ENCODE results near the gene VKORC1. TPM values are rescaled to one million over a fixed set of nuclear protein-coding genes. Genes with fewer than 3 reads are reported as not detected.
"Not testable (repeated sequence)": the region's sequence is repeated elsewhere in the genome, so short reads cannot be mapped to it uniquely, and the experiment has no call there.

VKORC1 gene
- total RNA-seq, 2 experiments from 2014 or later, result 19.0 to 19.2 TPM

GRCh38 chr16:31107465-31107867 lies 12.9 kb upstream of the VKORC1 start:
- H3K27me3 Mint-ChIP-seq, result no peaks in the 10 kb centered on the region
- H3K27ac ChIP-seq (ENCODE audit: low read depth in 1 of 2, low read length in 2 of 2), result no peak overlapping the region
- ChIA-PET CTCF (interaction anchor here (1.0 to 2.4 kb wide), 2 partner anchors 13 to 35 kb away, joined by 4 to 7 read pairs; partner anchors contain the start of gene VKORC1), POLR2A (interaction anchor here (1.5 to 2.3 kb wide), 2 partner anchors 10 to 72 kb away, joined by 3 to 12 read pairs; partner anchors contain the start of genes FUS and KAT8)
- peak overlapping the region; percentile 53 for H3K27ac Mint-ChIP-seq
- DNase-seq (no peak), ATAC-seq (ENCODE audit: poor library complexity) (no peak)
- H3K27me3 ChIP-seq (ENCODE audit: control insufficient read depth in 1 of 2, insufficient read depth in 2 of 2, low read length in 2 of 2), result no peaks in the 10 kb centered on the region
- H3K36me3 ChIP-seq (ENCODE audit: insufficient read depth, low read length), result peaks cover 16% of the 10 kb centered on the region
- peaks cover 13% of the 10 kb centered on the region for H3K4me1 Mint-ChIP-seq (ENCODE audit: low read depth)
- intact Hi-C loops (cut with DNase I, micrococcal nuclease), result loop anchor here in 1 of 2 experiments (5.0 kb wide), 1 partner anchor 35 kb away; no protein-coding TSS in a partner anchor
- H3K4me1 ChIP-seq (ENCODE audit: insufficient read depth, low read length), result peaks cover 25% of the 10 kb centered on the region
- H3K9me3 Mint-ChIP-seq, result no peaks in the 10 kb centered on the region
- peak overlapping the region; percentile 59 for H3K4me3 ChIP-seq (ENCODE audit: low read length)
- H3K9me3 ChIP-seq (ENCODE audit: control insufficient read depth in 1 of 2, insufficient read depth in 1 of 2, low read length in 2 of 2), result no peaks in the 10 kb centered on the region
- TF ChIP-seq CTCF (IDR thresholded peaks at IDR 0.05), result no peak
- H3K4me3 Mint-ChIP-seq, result peak overlapping the region; percentile 76
- peaks cover 22% of the 10 kb centered on the region for H3K36me3 Mint-ChIP-seq (ENCODE audit: low read depth)

GRCh38 chr16:31106509-31107464 lies 12.2 kb upstream of the VKORC1 start:
- ChIA-PET POLR2A (interaction anchor here (1.0 to 2.3 kb wide), 2 partner anchors 11 to 35 kb away, joined by 3 to 12 read pairs; partner anchors contain the start of gene KAT8), CTCF (interaction anchor here (2.4 kb wide), 1 partner anchor 35 kb away, joined by 7 read pairs; no protein-coding TSS in a partner anchor)
- peak overlapping the region; percentile 53 for H3K27ac Mint-ChIP-seq
- ATAC-seq (ENCODE audit: poor library complexity), result no peak
- DNase-seq, result no peak
- H3K36me3 ChIP-seq (ENCODE audit: insufficient read depth, low read length), result peaks cover 10% of the 10 kb centered on the region
- H3K27me3 Mint-ChIP-seq, result no peaks in the 10 kb centered on the region
- H3K9me3 ChIP-seq (ENCODE audit: control insufficient read depth in 1 of 2, insufficient read depth in 1 of 2, low read length in 2 of 2), result no peaks in the 10 kb centered on the region
- H3K4me3 ChIP-seq (ENCODE audit: low read length), result no peak overlapping the region
- peak overlapping the region; percentile 76 for H3K4me3 Mint-ChIP-seq
- H3K27ac ChIP-seq (ENCODE audit: low read depth in 1 of 2, low read length in 2 of 2), result no peak overlapping the region
- peaks cover 13% of the 10 kb centered on the region for H3K4me1 Mint-ChIP-seq (ENCODE audit: low read depth)
- TF ChIP-seq CTCF (IDR thresholded peaks at IDR 0.05), result no peak
- no peaks in the 10 kb centered on the region for H3K9me3 Mint-ChIP-seq
- H3K27me3 ChIP-seq (ENCODE audit: control insufficient read depth in 1 of 2, insufficient read depth in 2 of 2, low read length in 2 of 2), result no peaks in the 10 kb centered on the region
- intact Hi-C loops (cut with DNase I, micrococcal nuclease), result loop anchor here in 1 of 2 experiments (5.0 kb wide), 1 partner anchor 36 kb away; no protein-coding TSS in a partner anchor
- H3K36me3 Mint-ChIP-seq (ENCODE audit: low read depth), result peaks cover 20% of the 10 kb centered on the region
- peaks cover 25% of the 10 kb centered on the region for H3K4me1 ChIP-seq (ENCODE audit: insufficient read depth, low read length)

GRCh38 chr16:31105677-31106213 lies 11.1 kb upstream of the VKORC1 start:
- H3K9me3 Mint-ChIP-seq, result no peaks in the 10 kb centered on the region
- no peak overlapping the region for H3K27ac Mint-ChIP-seq
- Histone ChIP-seq H3K4me1 (ENCODE audit: insufficient read depth, low read length) (peaks cover 25% of the 10 kb centered on the region), H3K4me3 (ENCODE audit: low read length) (no peak overlapping the region), H3K27ac (ENCODE audit: low read depth in 1 of 2, low read length in 2 of 2) (no peak overlapping the region), H3K27me3 (ENCODE audit: control insufficient read depth in 1 of 2, insufficient read depth in 2 of 2, low read length in 2 of 2) (no peaks in the 10 kb centered on the region), H3K36me3 (ENCODE audit: insufficient read depth, low read length) (peaks cover 3% of the 10 kb centered on the region), H3K9me3 (ENCODE audit: control insufficient read depth in 1 of 2, insufficient read depth in 1 of 2, low read length in 2 of 2) (no peaks in the 10 kb centered on the region)
- ATAC-seq (ENCODE audit: poor library complexity) (peak; percentile 87), DNase-seq (peak; percentile 50 to 84 (median 70))
- H3K4me3 Mint-ChIP-seq, result peak overlapping the region; percentile 48
- ChIA-PET POLR2A (no interaction called here), CTCF (no interaction called here)
- peak; percentile 77 for TF ChIP-seq CTCF (IDR thresholded peaks at IDR 0.05)
- intact Hi-C loops (cut with DNase I, micrococcal nuclease), result loop anchor here in 1 of 2 experiments (5.0 kb wide), 1 partner anchor 37 kb away; no protein-coding TSS in a partner anchor
- no peaks in the 10 kb centered on the region for H3K27me3 Mint-ChIP-seq
- H3K36me3 Mint-ChIP-seq (ENCODE audit: low read depth), result peaks cover 13% of the 10 kb centered on the region
- H3K4me1 Mint-ChIP-seq (ENCODE audit: low read depth), result peaks cover 13% of the 10 kb centered on the region

- CTCF ChIA-PET, result interaction anchor here (1.0 kb wide), 1 partner anchor 41 kb away, joined by 4 read pairs; no protein-coding TSS in a partner anchor
Observed at GRCh38 chr16:31100876-31101641, 6.5 kb upstream of the VKORC1 start.

More at GRCh38 chr16:31100876-31101641, 6.5 kb upstream of the VKORC1 start:
- H3K4me1 ChIP-seq (ENCODE audit: insufficient read depth, low read length); H3K27me3 ChIP-seq (ENCODE audit: control insufficient read depth in 1 of 2, insufficient read depth in 2 of 2, low read length in 2 of 2); H3K9me3 ChIP-seq (ENCODE audit: control insufficient read depth in 1 of 2, insufficient read depth in 1 of 2, low read length in 2 of 2); H3K27me3 Mint-ChIP-seq; H3K36me3 Mint-ChIP-seq (ENCODE audit: low read depth); H3K27ac ChIP-seq (ENCODE audit: low read depth in 1 of 2, low read length in 2 of 2); H3K27ac Mint-ChIP-seq; H3K9me3 Mint-ChIP-seq; H3K36me3 ChIP-seq (ENCODE audit: insufficient read depth, low read length); ATAC-seq (ENCODE audit: poor library complexity); H3K4me3 ChIP-seq (ENCODE audit: low read length); DNase-seq; intact Hi-C loops (cut with DNase I, micrococcal nuclease); H3K4me1 Mint-ChIP-seq (ENCODE audit: low read depth); H3K4me3 Mint-ChIP-seq: not testable (repeated sequence)
- POLR2A ChIA-PET, result interaction anchor here (0.9 to 1.7 kb wide), 4 partner anchors 16 to 204 kb away, joined by 3 to 4 read pairs (median 4); partner anchors contain the start of genes FUS and KAT8

Measured in CD4-positive, alpha-beta T cell (primary cell).